A549 treated with AZD9567 at 1 μM for 4 hours (cell line): ENCODE measurements around the gene SULT1B1. TPM values are rescaled to one million over a fixed set of nuclear protein-coding genes. Genes with fewer than 3 reads are reported as not detected.

Source experiments
- total RNA-seq: library from RNA; stranded (reverse); fragments of 200-300 nt; extraction: Qiagen RNA extraction; gene quantifications from 5 replicates; pipeline ENCODE4 v1.2.3, GENCODE V29; 2022; ENCODE audit not compliant: insufficient read depth

SULT1B1 gene
- 0.01 to 0.04 TPM in 2 of 5 replicates, not detected in the others for total RNA-seq

DNA sequence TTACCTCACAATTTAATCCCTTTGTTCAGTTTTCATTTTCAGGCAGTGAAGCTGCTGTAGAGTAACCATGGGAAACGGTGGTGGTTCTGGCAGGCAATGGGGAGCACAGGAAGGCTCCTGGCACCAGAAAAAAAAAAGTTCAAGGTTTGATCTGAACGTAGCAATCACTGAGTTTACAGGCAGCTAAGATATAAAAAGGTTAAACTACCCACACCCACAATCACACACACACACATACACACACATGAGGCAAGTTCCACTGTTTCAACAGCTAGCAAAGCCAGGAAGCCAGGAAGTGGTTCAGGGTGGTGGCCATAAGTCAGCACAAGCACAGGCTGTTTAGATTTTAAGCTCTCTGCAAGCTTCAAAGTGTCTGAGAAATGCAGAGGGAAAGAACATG, at the start of gene SULT1B1:
Gene SULT1B1 (minus strand): TSS at position 166 of the 400 bp plus-strand sequence. CDS start 5,403 bp downstream, outside the sequence.

Other genes with a start within 250 kb of the SULT1B1 start
- not detected in 5 replicates for gene UGT2A2, start 121.0 kb downstream of the SULT1B1 start, total RNA-seq
- not detected in 5 replicates for gene UGT2A1, start 107.4 kb downstream of the SULT1B1 start, total RNA-seq
- gene SULT1E1, start 99.5 kb upstream of the SULT1B1 start, total RNA-seq: not detected in 5 replicates
- not detected in 5 replicates for gene CSN1S1, start 170.4 kb upstream of the SULT1B1 start, total RNA-seq
- not detected in 5 replicates for gene CSN2, start 205.1 kb upstream of the SULT1B1 start, total RNA-seq
- gene STATH, start 235.3 kb upstream of the SULT1B1 start, total RNA-seq: not detected in 5 replicates